H1 (cell line): ENCODE measurements around the gene ACAP1. TPM values are rescaled to one million over a fixed set of nuclear protein-coding genes. Genes with fewer than 3 reads are reported as not detected.

Experiments used
- CTCF ChIA-PET: fragments of 300-600 bp; sonication (Branson Sonifier 250); formaldehyde crosslinking; loops from one replicate; lab custom pipeline; 2021; ENCODE audit not compliant: partially characterized antibody; lab: Charles Lee
- POLR2A ChIA-PET: fragments of 300-600 bp; sonication (Branson Sonifier 250); formaldehyde crosslinking; loops from one replicate; lab custom pipeline; 2021; ENCODE audit warnings: inconsistent platforms; ENCODE audit not compliant: partially characterized antibody; lab: Charles Lee
- DNase-seq, 2 experiments: peaks; one replicate each; pipeline versions ENCODE4 v3.0.0 to v3.0.0-alpha.2; 2010 to 2022; ENCODE audit warnings: low spot score in 2 of 2, low read depth in 1 of 2, mixed read lengths in 1 of 2
- FAIRE-seq: peaks from 2 replicates; lab custom pipeline; 2011; peaks lifted over from hg19 to GRCh38; lab: Jason Lieb, UNC
- H2AFZ ChIP-seq: 2 replicates; pipeline ENCODE4 v1.8.1; 2012; ENCODE audit warnings: low read length, inconsistent platforms
- H2AK5ac ChIP-seq: 2 replicates; pipeline ENCODE4 v1.6.1; 2013; ENCODE audit warnings: low read depth, low read length
- H2BK120ac ChIP-seq: replicated peaks from 2 replicates; pipeline ENCODE3; 2013; ENCODE audit warnings: low read depth, low read length, inconsistent platforms
- H2BK12ac ChIP-seq: 2 replicates; pipeline ENCODE4 v1.6.1; 2013; ENCODE audit warnings: low read depth, low read length
- H2BK15ac ChIP-seq: 2 replicates; pipeline ENCODE4 v1.6.1; 2013; ENCODE audit warnings: low read length
- H2BK20ac ChIP-seq: 2 replicates; pipeline ENCODE4 v1.6.1; 2013; ENCODE audit warnings: low read length
- H2BK5ac ChIP-seq: 2 replicates; pipeline ENCODE4 v1.6.1; 2013; ENCODE audit warnings: low read depth, low read length
- H3K14ac ChIP-seq: 2 replicates; pipeline ENCODE4 v1.6.1; 2013; ENCODE audit warnings: inconsistent platforms; ENCODE audit not compliant: insufficient read length
- H3K18ac ChIP-seq: 2 replicates; pipeline ENCODE4 v1.6.1; 2013; ENCODE audit warnings: low read length; ENCODE audit errors: extremely low read depth
- H3K23ac ChIP-seq: 2 replicates; pipeline ENCODE4 v1.6.1; 2013; ENCODE audit warnings: inconsistent platforms; ENCODE audit not compliant: insufficient read length
- H3K23me2 ChIP-seq: 2 replicates; pipeline ENCODE4 v1.6.1; 2013; ENCODE audit warnings: low read depth, low read length
- H3K27ac ChIP-seq: 2 replicates; pipeline ENCODE4 v1.6.1; 2011; ENCODE audit warnings: low read depth, low read length, inconsistent platforms
- H3K27me3 ChIP-seq, 4 experiments: replicated peaks in 1 of 4; 1 replicate in 1 of 4; 2 replicates in 3 of 4; pipeline versions ENCODE4 v1.6.1 to v1.8.1; 2011 to 2013; ENCODE audit warnings: low read length in 3 of 4, mild to moderate bottlenecking in 3 of 4, inconsistent platforms in 2 of 4, mixed read lengths in 2 of 4, moderate library complexity in 1 of 4; ENCODE audit not compliant: control insufficient read depth in 3 of 4, insufficient read depth in 3 of 4; ENCODE audit errors: extremely low read depth in 1 of 4
- H3K36me3 ChIP-seq, 4 experiments: 2 replicates each; pipeline versions ENCODE4 v1.6.1 to v1.8.1; 2011 to 2013; ENCODE audit warnings: mild to moderate bottlenecking in 4 of 4, low read length in 3 of 4, moderate library complexity in 2 of 4, control low read depth in 1 of 4, inconsistent platforms in 1 of 4; ENCODE audit not compliant: insufficient read depth in 4 of 4, control insufficient read depth in 2 of 4
- H3K4ac ChIP-seq: replicated peaks from 2 replicates; pipeline ENCODE3; 2013; ENCODE audit warnings: low read length, low read depth, mixed read lengths, inconsistent platforms; ENCODE audit not compliant: insufficient read length
- H3K4me1 ChIP-seq, 4 experiments: replicated peaks in 1 of 4; 1 replicate in 1 of 4; 2 replicates in 3 of 4; pipeline versions ENCODE4 v1.6.1 to v1.8.1; 2011 to 2013; ENCODE audit warnings: low read length in 3 of 4, inconsistent platforms in 2 of 4, mixed read lengths in 1 of 4; ENCODE audit not compliant: insufficient read depth in 4 of 4, control insufficient read depth in 3 of 4
- H3K4me2 ChIP-seq, 2 experiments: 2 replicates each; pipeline versions ENCODE4 v1.6.1 to v1.8.1; 2011 to 2013; ENCODE audit warnings: low read depth in 2 of 2, low read length in 2 of 2, control low read depth in 1 of 2, inconsistent platforms in 1 of 2, mild to moderate bottlenecking in 1 of 2; ENCODE audit not compliant: insufficient read depth in 1 of 2
- H3K4me3 ChIP-seq, 4 experiments: fragments of 200-600, 300-600 bp in 1 of 4; sonication (generic), shearing (Covaris generic), sonication (Bioruptor Twin) in 1 of 4; 2 replicates each; pipeline versions ENCODE4 v1.5.1 to v1.8.1; 2011 to 2016; ENCODE audit warnings: low read length in 4 of 4, low read depth in 3 of 4, control low read depth in 2 of 4, inconsistent platforms in 2 of 4, mild to moderate bottlenecking in 2 of 4, mixed read lengths in 1 of 4, moderate library complexity in 1 of 4; ENCODE audit not compliant: insufficient read depth in 2 of 4; ENCODE audit errors: extremely low read depth in 1 of 4
- H3K56ac ChIP-seq: replicated peaks from 2 replicates; pipeline ENCODE3; 2013; ENCODE audit warnings: low read depth, mild to moderate bottlenecking, mixed read lengths, low read length, inconsistent platforms; ENCODE audit not compliant: insufficient read length
- H3K79me1 ChIP-seq: 2 replicates; pipeline ENCODE4 v1.6.1; 2013; ENCODE audit warnings: low read depth, low read length, control low read depth
- H3K79me2 ChIP-seq, 2 experiments: 2 replicates each; pipeline versions ENCODE4 v1.6.1 to v1.8.1; 2012 to 2013; ENCODE audit warnings: low read length in 2 of 2, mild to moderate bottlenecking in 2 of 2, inconsistent platforms in 1 of 2; ENCODE audit not compliant: insufficient read depth in 2 of 2, control insufficient read depth in 1 of 2
- H3K9ac ChIP-seq, 4 experiments: replicated peaks in 1 of 4; 1 replicate in 1 of 4; 2 replicates in 3 of 4; pipeline versions ENCODE4 v1.6.1 to v1.8.1; 2011 to 2013; ENCODE audit warnings: low read depth in 3 of 4, low read length in 3 of 4, control low read depth in 2 of 4, mild to moderate bottlenecking in 2 of 4, moderate library complexity in 2 of 4, inconsistent platforms in 1 of 4; ENCODE audit errors: extremely low read depth in 1 of 4
- H3K9me3 ChIP-seq, 2 experiments: 2 replicates each; pipeline versions ENCODE4 v1.6.1 to v1.8.1; 2012 to 2013; ENCODE audit warnings: mild to moderate bottlenecking in 2 of 2, moderate library complexity in 2 of 2, control low read depth in 1 of 2, inconsistent platforms in 1 of 2, low read depth in 1 of 2, low read length in 1 of 2, mixed read lengths in 1 of 2; ENCODE audit not compliant: insufficient read depth in 2 of 2
- H4K20me1 ChIP-seq, 2 experiments: replicated peaks in 1 of 2; 2 replicates each; pipeline versions ENCODE3 to v1.8.1; 2011 to 2013; ENCODE audit warnings: inconsistent platforms in 2 of 2, low read length in 2 of 2, mild to moderate bottlenecking in 1 of 2; ENCODE audit not compliant: insufficient read depth in 2 of 2, control insufficient read depth in 1 of 2
- H4K5ac ChIP-seq: 2 replicates; pipeline ENCODE4 v1.6.1; 2013; ENCODE audit warnings: low read length, low read depth, mixed read lengths, inconsistent platforms; ENCODE audit not compliant: insufficient read length
- H4K8ac ChIP-seq: 2 replicates; pipeline ENCODE4 v1.8.0; 2013; ENCODE audit warnings: mild to moderate bottlenecking, moderate library complexity, low read length, inconsistent platforms; ENCODE audit not compliant: insufficient read depth; ENCODE audit errors: extremely low read depth
- H4K91ac ChIP-seq: replicated peaks from 2 replicates; pipeline ENCODE3; 2013; ENCODE audit warnings: low read length, mixed read lengths, inconsistent platforms; ENCODE audit not compliant: insufficient read length
- ASH2L ChIP-seq: fragments of 200-600, 300-600 bp; sonication (generic); IDR thresholded peaks from one replicate; pipeline ENCODE4 v1.7.1; 2017; ENCODE audit warnings: low read length
- ATF3 ChIP-seq: IDR thresholded peaks from 2 replicates; pipeline ENCODE4 v1.6.1; 2011; ENCODE audit warnings: low read depth, mild to moderate bottlenecking, low read length; ENCODE audit not compliant: insufficient read depth
- CBX5 ChIP-seq: fragments of 300-800, 300-1000 bp; sonication (generic); IDR thresholded peaks from 2 replicates; pipeline ENCODE4 v1.7.1; 2016; ENCODE audit warnings: antibody characterized with exemption, low read length, low read depth
- CHD1 ChIP-seq: IDR thresholded peaks from 2 replicates; pipeline ENCODE4 v1.6.1; 2012; ENCODE audit warnings: low read depth, low read length, improper control_type of control experiment
- EP300 ChIP-seq, 2 experiments: IDR thresholded peaks; 1 replicate in 1 of 2; 2 replicates in 1 of 2; pipeline ENCODE4 v1.6.1; 2011 to 2012; ENCODE audit warnings: low read depth in 2 of 2, low read length in 2 of 2, mild to moderate bottlenecking in 2 of 2, borderline replicate concordance in 1 of 2, inconsistent platforms in 1 of 2, moderate library complexity in 1 of 2
- EZH2 ChIP-seq: fragments of 200-600 bp; sonication (generic); IDR thresholded peaks from 2 replicates; pipeline ENCODE4 v1.7.1; 2012; ENCODE audit warnings: low read depth, mild to moderate bottlenecking, moderate library complexity, low read length, inconsistent platforms; ENCODE audit not compliant: severe bottlenecking
- GTF2F1 ChIP-seq: IDR thresholded peaks from 2 replicates; pipeline ENCODE4 v1.6.1; 2012; ENCODE audit warnings: low read depth, low read length, improper control_type of control experiment, borderline replicate concordance
- JUN ChIP-seq: IDR thresholded peaks from 2 replicates; pipeline ENCODE4 v1.6.1; 2011; ENCODE audit warnings: low read depth, mild to moderate bottlenecking, improper control_type of control experiment, low read length
- RXRA ChIP-seq: IDR thresholded peaks from 2 replicates; pipeline ENCODE4 v1.6.1; 2011; ENCODE audit warnings: low read depth, mild to moderate bottlenecking, low read length, moderate library complexity; ENCODE audit not compliant: insufficient read depth
- SIN3A ChIP-seq, 2 experiments: IDR thresholded peaks in 1 of 2; conservative IDR thresholded peaks in 1 of 2; 2 replicates each; pipeline ENCODE4 v1.6.1; 2011 to 2012; ENCODE audit warnings: low read length in 2 of 2, improper control_type of control experiment in 1 of 2, low read depth in 1 of 2, mild to moderate bottlenecking in 1 of 2
- SRF ChIP-seq: IDR thresholded peaks from 2 replicates; pipeline ENCODE4 v1.6.1; 2011; ENCODE audit warnings: mild to moderate bottlenecking, low read depth, low read length, moderate library complexity
- ZNF274 ChIP-seq: IDR thresholded peaks from 2 replicates; pipeline ENCODE4 v1.7.0; 2012; ENCODE audit warnings: low read length, borderline replicate concordance; ENCODE audit errors: extremely low read depth
- WGBS, 2 experiments: shearing (Covaris generic) in 1 of 2; methylation state at CpG; one replicate each; pipeline versions ENCODE4 v1.1.6 to v1.1.7; 2013 to 2015; ENCODE audit warnings: low lambda C conversion rate in 2 of 2, mixed read lengths in 2 of 2, inconsistent platforms in 1 of 2, low coverage in 1 of 2, missing lambda C conversion rate in 1 of 2; ENCODE audit not compliant: insufficient replicate concordance in 2 of 2, insufficient coverage in 1 of 2, insufficient read length in 1 of 2; ENCODE audit errors: extremely low coverage in 1 of 2, missing lambda C conversion rate in 1 of 2; 5-methylcytosine and 5-hydroxymethylcytosine counted together
- polyA plus RNA-seq, 7 experiments: library from polyadenylated mRNA; depleted of rRNA in 3 of 7; stranded (reverse) in 5 of 7; unstranded in 2 of 7; fragments of >200 nt in 5 of 7; fragments of 200-250 nt in 2 of 7; gene quantifications; 1 replicate in 5 of 7; 2 replicates in 1 of 7; 4 replicates in 1 of 7; pipeline versions ENCODE4 v1.2.1 to v1.2.3, GENCODE V29; 2011 to 2013; ENCODE audit warnings: missing spikeins in 2 of 7, mixed read lengths in 2 of 7
- total RNA-seq: library from RNA; stranded (reverse); fragmentation: NEBNext Ultra II Directional; extraction: Animal tissue kit (Norgen Biotek cat#: 25700); gene quantifications from 2 replicates; pipeline ENCODE4 v1.2.1, GENCODE V29; 2021
- TF ChIP-seq, protein P1 (sequence below): IDR thresholded peaks from 2 replicates; pipeline ENCODE4 v1.6.1; 2012; ENCODE audit warnings: inconsistent platforms

Gene ACAP1
- total and polyA plus RNA-seq, 2 of the 8 experiments (the other 6 are each of a cell fraction or from before 2014, with no cell fraction given) = 11.9 to 45.1 TPM

DNA sequence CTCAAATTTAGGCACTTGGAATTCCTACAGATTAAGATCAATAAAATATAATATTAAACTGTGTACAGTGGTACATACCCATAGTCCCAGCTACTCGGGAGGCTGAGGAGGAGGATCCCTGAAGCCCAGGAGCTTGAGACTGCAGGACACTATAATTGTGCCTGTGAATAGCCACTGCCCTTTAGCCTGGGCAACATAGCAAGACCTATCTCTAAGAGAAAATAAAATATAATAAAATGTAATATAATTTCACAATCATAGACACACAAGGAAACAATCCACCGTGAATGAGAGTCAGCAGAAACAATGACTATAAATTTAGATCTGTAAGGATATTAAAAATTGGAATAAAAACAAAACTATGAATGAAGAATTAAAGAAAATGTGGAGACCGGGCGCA is 34.5 kb downstream of the ACAP1 start:
- no peak overlapping the region for H3K4me2 ChIP-seq
- no peaks in the 10 kb centered on the region for H3K36me3 ChIP-seq
- no peak overlapping the region for H4K8ac ChIP-seq
- no peaks in the 10 kb centered on the region for H4K20me1 ChIP-seq
- no peaks in the 10 kb centered on the region for H3K79me1 ChIP-seq
- DNase-seq (no peak), FAIRE-seq (no peak)
- H3K23ac ChIP-seq = no peak overlapping the region
- H3K4ac ChIP-seq = no peak overlapping the region
- H3K9me3 ChIP-seq = no peaks in the 10 kb centered on the region
- H3K56ac ChIP-seq = no peak overlapping the region
- POLR2A ChIA-PET = interaction anchor here (1.1 kb wide), 2 partner anchors 10 to 12 kb away, joined by 3 to 4 read pairs; no protein-coding TSS in a partner anchor
- no peaks in the 10 kb centered on the region for H3K23me2 ChIP-seq
- H4K5ac ChIP-seq = no peak overlapping the region
- no peak overlapping the region for H3K27ac ChIP-seq
- no peak overlapping the region for H2AK5ac ChIP-seq
- H4K91ac ChIP-seq = no peak overlapping the region
- 92% methylated on average over 4 of the region's 4 CpGs; no CpG with 5 or more reads in 1 of the 2 experiments for WGBS, 2 experiments
- H2AFZ ChIP-seq = no peak overlapping the region
- no peaks in the 10 kb centered on the region for H3K27me3 ChIP-seq
- no peak overlapping the region for H3K9ac ChIP-seq
- H2BK20ac ChIP-seq = no peak overlapping the region
- H3K18ac ChIP-seq = no peak overlapping the region
- H3K4me3 ChIP-seq = no peak overlapping the region
- H2BK15ac ChIP-seq = no peak overlapping the region
- H3K79me2 ChIP-seq = no peaks in the 10 kb centered on the region
- CTCF ChIA-PET = interaction anchor here (0.7 to 2.5 kb wide), 8 partner anchors 10 to 190 kb away, joined by 3 to 9 read pairs (median 4); no protein-coding TSS in a partner anchor
- H2BK120ac ChIP-seq = no peak overlapping the region
- no peak overlapping the region for H2BK5ac ChIP-seq
- no peak overlapping the region for H3K14ac ChIP-seq
- peaks cover 0 to 11% (median 4%) of the 10 kb centered on the region in 4 experiments; a peak in 5 of 7 replicates for H3K4me1 ChIP-seq
- no peak overlapping the region for H2BK12ac ChIP-seq
- TF ChIP-seq EZH2 (no peak), SRF (no peak), CBX5 (no peak), SIN3A (conservative IDR thresholded peaks at IDR 0.05 in 1 of 2, IDR thresholded peaks at IDR 0.05 in 1 of 2; ENCODE audit: low read depth in 1 of 2, low read length in 2 of 2) (no peak), ASH2L (no peak), RXRA (no peak), CHD1 (no peak), GTF2F1 (no peak), ATF3 (no peak), JUN (no peak), ZNF274 (no peak), EP300 (IDR thresholded peaks at IDR 0.05; ENCODE audit: borderline replicate concordance in 1 of 2, low read depth in 2 of 2, low read length in 2 of 2) (no peak)
- TF ChIP-seq, protein P1, sequence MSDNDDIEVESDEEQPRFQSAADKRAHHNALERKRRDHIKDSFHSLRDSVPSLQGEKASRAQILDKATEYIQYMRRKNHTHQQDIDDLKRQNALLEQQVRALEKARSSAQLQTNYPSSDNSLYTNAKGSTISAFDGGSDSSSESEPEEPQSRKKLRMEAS = no peak
